ENCODE results near the gene ALKBH7.

ALKBH7 gene

DNA sequence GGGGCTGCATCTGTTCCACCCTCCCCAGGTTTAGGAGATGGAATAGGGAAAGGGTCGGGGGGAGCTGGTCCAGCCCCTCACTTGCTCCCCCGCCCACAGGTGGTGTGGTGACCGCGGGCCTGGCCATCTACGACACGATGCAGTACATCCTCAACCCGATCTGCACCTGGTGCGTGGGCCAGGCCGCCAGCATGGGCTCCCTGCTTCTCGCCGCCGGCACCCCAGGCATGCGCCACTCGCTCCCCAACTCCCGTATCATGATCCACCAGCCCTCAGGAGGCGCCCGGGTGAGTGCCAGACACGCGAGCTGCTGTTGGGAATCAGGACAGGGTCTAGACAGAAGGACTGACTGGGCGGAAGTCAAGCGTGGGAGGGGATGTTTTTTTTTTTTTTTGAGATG is 8.2 kb upstream of the ALKBH7 start:
- no peak for DNase-seq (ENCODE audit: low read depth in 2 of 2)

DNA sequence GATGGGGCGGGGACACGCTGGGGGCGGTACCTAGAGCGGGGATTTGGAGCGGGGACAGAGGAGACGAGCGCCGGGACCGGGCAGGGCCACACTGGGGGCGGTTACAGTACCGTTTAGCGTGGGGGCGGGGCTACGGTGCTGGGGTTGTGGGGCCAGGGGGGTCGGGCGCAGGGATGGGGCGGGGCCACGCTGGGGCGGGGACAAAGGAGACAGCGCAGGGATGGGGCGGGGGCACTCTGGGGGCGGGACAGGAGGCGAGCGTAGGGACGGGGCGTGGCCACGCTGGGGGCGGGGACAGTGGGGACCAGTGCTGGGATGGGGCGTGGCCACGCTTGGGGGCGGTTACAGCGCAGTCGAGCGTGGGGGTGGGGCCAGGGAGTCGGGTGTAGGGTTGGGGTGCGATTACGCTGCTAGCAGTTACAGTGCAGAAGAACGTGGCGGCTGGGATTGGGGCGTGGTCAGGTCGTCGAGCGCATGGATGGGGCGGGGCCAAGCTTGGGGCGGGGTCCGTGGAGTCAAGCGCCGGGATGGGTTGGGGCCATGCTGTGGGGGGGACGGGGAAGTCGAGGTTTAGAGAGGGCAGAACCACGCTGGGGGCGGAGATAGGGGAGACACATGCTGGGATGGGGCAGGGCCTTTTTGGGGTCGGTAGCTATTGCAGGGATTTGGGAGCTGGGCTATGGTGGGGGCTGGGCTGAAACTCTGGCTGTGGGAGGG is 660 bp downstream of the ALKBH7 start:
- peak; percentile 94 to 96 for DNase-seq (ENCODE audit: low read depth in 2 of 2)

DNA sequence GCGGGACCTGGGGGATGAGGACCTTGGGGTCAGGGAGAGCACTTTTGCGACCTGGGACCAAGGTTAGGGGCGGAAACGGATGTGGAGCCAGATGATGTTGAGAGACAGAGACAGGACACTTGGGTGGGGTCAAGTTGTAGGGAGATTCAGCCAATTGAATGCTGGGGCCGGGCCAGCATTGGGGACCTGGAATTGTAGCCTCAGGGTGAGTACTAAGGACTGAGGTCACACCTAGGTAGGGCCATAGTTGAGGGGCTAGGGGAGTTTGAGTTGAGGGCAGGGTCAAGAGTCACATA is 1.2 kb downstream of the ALKBH7 start:
- no peak for DNase-seq (ENCODE audit: low read depth in 2 of 2)

DNA sequence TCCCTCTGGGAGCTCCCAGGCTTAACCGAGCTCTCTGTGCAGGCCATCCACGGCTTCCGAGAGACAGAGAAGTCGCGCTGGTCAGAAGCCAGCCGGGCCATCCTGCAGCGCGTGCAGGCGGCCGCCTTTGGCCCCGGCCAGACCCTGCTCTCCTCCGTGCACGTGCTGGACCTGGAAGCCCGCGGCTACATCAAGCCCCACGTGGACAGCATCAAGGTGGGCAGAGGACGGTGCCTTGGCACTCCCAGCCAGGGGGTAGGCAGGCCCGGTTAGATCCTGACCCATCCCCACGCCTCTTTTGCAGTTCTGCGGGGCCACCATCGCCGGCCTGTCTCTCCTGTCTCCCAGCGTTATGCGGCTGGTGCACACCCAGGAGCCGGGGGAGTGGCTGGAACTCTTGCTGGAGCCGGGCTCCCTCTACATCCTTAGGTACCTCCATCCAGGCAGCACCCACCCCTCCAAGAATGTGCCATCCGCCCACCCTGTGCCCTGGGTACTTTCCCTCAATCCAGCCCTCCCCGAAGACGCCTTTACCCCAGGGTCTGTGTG is 1.6 kb downstream of the ALKBH7 start:
- no peak for DNase-seq (ENCODE audit: low read depth in 2 of 2)

DNA sequence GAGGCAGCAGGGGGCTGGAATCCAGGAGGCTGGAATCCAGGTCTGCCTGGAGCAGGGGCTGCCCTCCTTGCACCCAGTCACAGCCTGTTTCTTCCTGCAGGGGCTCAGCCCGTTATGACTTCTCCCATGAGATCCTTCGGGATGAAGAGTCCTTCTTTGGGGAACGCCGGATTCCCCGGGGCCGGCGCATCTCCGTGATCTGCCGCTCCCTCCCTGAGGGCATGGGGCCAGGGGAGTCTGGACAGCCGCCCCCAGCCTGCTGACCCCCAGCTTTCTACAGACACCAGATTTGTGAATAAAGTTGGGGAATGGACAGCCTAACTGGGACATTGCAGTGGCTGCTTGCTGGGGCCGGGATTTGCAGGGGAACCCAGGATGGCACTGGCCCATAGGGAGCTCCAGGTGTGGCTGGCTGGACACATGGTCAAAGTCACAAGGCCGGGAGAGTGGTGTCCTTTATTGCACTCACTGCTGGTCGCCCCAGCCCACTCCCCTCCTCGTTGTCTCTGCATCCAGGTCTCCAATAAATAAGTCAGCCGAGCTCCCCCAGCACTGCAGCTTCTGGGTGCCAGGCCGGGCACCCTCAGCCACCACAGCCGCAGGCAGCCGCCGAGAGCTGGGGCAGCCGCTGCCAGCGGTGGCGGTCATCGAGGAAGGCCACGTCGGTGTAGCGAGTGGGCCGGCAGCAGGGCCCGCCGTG is 2.3 kb downstream of the ALKBH7 start:
- no peak for DNase-seq (ENCODE audit: low read depth in 2 of 2)

DNA sequence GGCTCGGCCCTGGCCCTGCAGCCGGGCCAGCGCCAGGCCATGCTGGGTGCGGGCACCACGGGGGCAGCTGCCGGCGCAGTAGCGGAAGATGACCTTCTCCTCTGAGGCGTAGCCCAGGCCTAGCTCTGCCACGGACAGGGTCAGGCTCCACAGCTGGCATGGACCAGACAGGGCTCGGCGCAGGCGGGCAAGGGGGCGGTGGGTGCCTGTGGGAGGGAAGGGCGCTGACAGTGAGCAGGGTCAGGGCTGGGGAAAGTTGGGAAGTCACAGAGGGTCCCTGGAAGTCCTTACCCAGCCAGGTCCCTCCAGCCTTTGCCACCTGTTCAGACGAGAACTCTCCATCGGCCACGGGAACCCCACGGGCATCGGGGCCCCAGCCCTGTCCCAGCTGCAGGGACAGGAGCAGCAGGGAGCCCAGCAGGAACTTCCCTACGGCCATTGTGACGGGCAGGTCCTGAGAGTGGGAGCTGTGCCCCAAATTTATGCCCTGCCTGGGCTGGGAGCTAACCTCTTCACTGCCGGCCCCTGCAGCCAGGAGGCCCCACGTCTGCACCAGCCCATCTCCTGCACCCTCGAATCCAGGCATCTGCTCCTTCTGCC is 2.9 kb downstream of the ALKBH7 start, which contains the start of gene PSPN:
Gene PSPN, minus strand, starts transcription at position 523 of the 600 bp plus-strand sequence. Its CDS starts 84 bp downstream, at position 439.
- DNase-seq (ENCODE audit: low read depth in 2 of 2), result no peak

DNA sequence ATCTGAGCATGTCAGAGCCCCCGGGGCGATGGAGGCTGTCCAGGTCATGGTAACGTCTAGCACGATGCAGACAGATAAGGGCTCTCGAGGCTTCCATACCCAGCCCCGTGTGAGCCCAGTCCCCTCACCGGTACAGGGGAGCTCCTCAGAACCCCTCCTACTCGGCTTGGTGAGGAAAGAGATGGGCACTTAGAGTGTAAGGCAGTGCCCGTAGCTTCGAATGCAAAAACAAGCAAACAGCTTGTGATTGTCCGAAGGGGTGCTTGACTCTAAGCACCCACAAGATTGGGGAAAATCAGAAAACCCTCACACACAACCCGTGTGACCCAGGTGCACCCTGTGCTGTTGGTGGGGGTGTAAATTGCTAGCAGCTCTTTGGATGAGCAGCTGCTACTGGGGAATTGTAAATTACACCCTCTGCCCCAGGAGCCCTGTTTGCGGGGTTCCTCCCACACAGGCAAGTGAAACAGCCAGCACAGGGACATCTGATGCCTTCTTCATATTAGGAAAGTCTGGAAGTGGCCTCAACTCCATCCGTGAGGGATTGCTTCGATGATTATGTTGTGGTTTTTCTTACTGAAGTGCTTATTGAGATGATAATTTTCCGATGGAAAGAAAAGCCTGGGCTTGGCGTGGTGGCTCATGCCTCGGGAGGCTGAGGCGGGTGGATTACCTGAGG is 4.1 kb downstream of the ALKBH7 start:
- no peak for DNase-seq (ENCODE audit: low read depth in 2 of 2)

DNA sequence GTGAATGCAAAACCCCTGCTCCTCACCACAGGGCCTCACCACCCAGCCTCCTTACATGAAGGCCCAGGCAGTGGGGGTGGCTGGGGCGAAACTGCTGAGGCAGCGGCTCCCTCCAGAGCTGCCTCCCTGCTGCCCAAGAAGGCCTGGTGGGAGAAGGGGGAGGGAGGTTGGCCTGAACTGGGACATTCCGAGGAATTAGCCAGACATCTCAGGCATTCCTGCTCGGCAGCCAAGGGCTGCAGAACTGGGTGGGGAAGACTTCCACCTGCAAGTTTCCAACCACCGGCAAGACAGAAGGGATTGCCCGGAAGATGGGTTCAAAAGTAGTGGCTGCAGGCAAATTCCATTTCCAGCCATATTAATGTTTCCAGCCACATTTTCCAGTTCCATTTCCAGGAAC is 5.4 kb downstream of the ALKBH7 start:
- no peak for DNase-seq (ENCODE audit: low read depth in 2 of 2)

DNA sequence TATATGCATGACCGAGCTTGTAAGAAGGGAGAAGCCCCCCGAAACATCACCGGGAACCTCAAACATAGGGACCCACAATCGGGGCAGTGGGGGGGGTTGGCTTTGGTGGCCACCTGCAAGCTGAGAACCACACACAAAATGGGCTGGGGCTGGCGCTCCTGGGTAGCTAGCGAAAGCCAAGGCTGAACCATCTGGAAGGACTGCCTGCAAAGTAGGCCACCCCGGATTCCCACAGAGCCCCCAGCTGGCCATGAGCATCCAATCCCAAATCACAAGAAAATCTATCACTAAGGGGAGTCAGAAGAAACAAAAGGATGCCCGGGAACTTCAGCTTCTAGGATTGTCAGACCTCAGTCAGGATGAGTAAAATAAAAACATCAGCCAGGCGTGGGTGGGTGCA is 5.9 kb downstream of the ALKBH7 start:
- no peak for DNase-seq (ENCODE audit: low read depth in 2 of 2)

DNA sequence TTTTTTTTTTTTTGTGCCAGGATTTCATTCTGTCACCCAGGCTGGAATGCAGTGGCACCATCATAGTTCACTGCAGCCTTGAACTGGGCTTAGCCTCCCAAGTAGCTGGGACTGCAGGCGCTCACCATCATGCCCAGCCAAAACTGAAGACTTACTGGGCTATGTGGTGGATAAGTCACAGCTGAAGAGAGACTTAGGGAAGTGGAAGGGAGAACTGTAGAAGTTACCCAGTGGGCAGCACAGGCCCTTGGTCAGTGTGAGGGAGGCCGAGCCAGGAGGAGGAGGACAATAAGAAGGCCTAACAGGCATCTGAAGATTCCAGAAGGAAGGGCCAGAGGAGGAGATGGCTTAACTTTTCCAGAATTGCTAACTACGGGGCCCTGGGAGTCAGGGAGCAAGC is 7.2 kb downstream of the ALKBH7 start:
- DNase-seq (ENCODE audit: low read depth in 2 of 2), result no peak

DNA sequence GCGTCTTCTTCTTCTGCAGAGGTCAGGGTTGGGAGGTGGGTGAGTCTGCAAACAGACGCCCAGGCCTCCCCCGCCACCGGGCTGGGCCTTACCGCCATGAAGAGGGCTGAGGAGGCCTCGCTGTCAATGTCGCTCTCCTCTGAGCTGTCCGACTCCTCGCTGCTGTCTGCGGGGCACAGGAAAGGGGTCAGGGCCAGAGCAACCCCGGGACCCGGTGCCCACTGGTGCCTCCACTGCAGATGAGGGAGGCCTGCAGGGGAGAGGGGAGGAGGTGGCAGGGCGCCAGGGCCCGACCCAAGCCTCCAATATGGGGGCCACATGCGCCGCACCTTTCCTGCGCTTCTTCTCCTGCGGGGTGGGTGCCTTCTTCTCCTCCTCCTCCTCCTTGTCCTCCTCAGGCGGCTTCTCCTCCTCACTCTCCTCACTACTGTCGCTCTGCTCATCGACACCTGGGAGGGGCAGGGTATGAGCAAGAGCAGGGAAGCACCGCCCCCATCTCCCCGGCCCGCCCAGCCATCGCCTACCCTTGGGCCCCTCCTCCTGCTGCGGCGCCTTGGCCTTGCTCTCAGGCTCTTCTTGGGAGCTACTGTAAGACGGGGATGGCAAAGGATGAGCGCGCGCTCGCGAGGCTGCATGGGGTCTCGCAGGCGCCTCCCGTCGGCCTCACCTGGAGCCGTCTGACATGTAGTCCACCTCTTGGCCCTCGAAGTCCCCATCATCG is 8.6 kb downstream of the ALKBH7 start:
- DNase-seq (ENCODE audit: low read depth in 2 of 2), result no peak

DNA sequence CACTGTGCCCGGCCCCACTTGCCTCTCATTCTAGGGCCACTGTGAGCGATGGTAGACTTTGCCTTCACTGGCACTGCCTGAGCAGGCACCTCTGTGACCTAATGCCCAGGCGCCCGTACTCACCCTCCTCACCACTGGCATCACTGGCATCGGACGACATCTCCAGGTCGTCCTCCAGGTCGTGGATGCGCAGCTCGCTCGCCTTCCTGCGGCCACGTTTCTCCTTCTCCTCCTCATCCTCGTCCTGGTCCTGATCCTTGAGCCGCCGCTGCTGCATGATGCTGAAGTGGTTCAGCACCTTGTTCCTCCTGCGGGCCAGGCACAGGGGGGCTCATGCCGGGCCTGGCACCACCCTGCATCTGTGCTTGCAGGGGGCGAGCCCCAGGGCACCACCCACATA is 10.6 kb downstream of the ALKBH7 start:
- DNase-seq (ENCODE audit: low read depth in 2 of 2), result no peak

DNA sequence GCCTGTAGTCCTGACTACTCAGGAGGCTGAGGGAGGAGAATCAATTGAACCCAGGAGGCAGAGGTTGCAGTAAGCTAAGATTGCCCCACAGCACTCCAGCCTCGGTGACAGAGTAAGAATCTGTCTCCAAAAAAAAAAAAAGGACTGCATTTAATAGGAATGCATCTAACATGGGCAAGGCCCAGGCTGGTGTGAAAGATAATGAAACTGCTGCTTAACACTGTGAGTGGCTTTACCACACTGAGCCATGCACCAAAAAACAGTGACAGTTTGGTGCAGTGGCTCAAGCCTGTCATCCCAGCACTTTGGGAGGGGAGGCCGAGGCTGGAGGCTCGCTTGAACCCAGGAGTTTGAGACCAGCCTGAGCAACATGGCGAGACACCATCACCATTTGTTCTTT is 11.8 kb downstream of the ALKBH7 start:
- no peak for DNase-seq (ENCODE audit: low read depth in 2 of 2)

DNA sequence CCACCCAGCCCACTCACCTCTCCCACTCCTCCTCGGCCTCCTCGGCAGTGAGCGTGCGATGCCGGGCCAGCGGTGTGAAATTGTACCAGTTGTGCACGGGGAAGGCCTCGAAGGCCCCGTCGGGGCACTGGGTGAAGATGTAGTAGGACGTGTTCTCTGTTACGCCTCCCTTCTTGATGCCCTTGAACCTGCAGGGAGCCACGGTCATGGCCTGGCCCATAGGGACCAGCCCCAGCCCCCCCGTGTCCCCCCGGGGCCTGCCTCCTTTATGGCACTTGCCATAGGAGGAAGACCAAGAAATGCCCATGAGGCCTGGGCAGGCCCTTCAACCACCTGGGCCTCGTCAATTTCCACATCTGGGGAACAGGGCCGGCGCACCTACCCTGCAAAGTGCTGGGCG is 14.8 kb downstream of the ALKBH7 start:
- DNase-seq (ENCODE audit: low read depth in 2 of 2), result no peak

DNA sequence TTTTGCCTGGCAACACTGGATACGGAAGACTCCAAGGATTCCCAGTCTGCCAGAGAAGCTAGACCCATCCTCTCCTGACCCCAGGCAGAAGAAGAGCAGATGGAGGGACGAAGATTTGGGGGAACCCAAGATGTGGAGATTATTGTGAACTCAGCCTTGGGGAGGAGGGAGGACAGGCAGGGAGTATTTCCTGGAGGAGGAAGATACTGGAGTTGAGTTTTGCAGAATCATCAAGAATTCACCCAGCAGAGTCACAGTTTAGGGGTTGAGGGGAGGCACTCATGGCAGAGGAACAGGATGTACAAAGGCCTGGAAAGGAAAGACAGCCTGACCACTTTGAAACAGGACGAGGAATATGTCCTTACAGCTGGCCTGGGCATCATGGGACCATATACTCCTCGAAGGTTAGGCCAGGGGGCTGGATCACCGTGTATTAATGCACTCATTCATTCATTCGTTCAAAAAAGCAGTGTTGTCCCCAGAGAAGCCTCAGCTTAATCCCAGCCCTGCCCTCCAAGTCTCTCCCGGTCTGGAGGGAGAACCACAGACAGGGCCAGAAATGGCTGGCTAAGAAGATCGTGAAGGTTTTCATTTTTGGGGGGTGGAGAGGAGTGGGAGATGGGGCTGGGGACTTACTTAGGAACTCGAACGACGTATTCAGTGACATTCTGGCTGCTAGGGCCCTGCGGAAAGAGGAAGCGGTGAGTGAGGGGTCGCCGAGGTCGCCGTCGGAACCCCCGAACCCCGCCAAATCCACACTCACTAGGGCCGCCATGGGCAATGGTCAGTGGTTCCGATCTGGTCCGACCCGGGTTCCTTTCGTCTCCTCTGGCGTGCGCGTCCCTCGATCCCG is 19.9 kb downstream of the ALKBH7 start:
- no peak for DNase-seq (ENCODE audit: low read depth in 2 of 2)

DNA sequence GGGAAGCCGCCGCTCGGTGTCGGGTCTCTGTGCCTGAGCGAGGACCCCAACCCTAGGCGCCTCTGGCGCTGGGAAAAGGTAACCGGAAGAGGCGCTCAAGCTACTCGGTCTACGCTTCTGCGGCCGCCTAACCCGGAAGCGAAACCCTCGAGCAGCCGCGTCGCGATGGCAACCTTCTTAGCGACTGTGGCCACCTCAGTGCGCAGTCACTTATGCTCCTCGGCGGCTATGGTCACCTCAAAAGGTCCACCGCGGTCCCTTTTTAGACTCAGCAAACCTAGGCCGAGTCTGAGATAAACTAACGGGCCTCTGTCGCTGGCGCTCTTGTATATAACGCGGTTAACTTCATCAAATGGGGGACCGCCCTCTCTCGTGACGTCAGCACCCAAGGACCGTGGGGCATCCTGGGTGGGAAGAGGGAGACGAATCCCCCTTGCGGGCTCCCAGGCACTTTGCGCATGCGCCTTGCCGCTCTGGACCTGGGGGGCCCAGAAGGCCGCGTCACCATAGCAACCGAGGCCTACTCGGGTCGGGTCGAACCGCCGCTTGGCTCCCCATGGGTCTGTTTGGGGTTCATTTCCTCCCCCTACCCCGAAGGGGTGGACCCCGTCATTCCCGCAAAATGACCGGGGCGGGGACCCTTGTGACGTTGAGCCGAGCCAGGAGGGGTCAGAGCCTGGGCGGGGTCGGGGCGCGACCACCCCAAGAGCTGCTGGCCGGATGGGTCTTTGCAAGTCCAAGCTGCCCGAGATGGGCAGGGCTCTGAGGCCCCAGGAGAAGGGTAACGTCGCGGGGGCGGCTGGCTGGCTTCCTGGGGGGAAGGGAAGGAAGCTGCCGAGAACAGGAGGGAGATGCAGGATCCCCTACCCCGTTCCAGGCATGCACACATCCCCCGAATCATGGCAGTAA is 20.7 kb downstream of the ALKBH7 start, which contains the start of gene GTF2F1:
Gene GTF2F1, minus strand, starts transcription at position 91 of the 909 bp plus-strand sequence. CDS start 169 bp downstream, outside the sequence.
- DNase-seq (ENCODE audit: low read depth in 2 of 2), result peak; percentile 86 to 91

DNA sequence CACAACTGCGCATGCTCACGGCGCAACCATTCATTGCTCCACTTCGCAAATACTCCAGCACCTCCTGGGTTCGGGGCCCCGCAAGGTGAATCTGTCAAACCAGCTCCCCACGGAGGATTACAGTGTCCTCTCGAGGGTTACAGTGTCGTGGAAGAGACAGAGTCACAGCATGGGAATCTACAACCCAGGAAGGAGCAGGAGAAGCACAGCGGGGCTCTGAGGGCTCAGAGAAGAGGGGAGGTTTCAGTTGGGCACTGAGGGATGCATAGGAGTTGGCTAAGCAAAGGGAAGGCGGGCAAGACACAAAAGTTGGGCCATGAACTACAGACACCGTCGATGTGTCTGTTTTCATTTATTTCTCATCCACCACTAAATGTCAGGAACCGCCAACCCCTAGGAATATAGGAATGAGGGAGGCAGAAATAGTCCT is 21.4 kb downstream of the ALKBH7 start:
- DNase-seq (ENCODE audit: low read depth in 2 of 2), result peak in 1 of 2 donors; percentile 56

DNA sequence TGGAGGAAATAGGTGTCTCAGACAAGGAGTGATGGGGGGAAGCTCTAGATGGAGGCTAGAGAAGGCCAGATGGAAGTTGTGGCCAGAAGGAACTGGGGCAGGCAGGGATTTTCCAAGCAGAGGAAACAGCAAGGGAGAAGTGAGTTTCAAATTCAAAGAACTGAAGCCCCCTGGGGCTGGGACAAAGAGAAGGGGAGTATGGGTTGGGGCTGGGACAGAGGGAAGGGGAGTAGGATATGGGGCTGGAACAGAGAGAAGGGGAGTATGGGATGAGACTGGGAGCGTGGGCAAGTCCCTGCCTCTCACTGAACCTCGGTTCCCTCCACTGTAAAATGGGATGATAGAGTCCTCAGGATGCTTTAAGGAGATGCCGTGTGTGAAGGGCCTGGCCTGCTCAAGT is 22.2 kb downstream of the ALKBH7 start:
- DNase-seq (ENCODE audit: low read depth in 2 of 2), result no peak

DNA sequence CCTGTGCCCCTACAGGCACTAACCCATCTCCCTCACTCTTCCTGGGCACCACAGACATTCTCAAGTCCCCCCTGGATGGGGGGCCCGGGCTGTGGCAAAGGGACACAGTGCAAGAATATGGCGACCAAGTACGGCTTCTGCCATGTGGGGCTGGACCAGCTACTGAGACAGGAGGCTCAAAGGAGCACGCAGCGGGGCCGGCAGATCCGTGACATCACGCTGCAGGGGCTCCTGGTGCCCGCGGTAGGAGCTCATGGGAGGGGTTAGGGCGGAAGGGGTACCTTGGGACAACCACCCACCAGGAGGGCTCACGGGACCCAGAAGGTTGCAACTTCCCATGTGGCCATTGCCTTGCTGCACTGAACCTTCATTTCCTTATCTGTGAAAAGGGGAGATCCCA is 23.7 kb downstream of the ALKBH7 start:
- no peak for DNase-seq (ENCODE audit: low read depth in 2 of 2)
